ENCODE measurements around the gene POLA2.
"Not testable (repeated sequence)": the region's sequence is repeated elsewhere in the genome, so short reads cannot be mapped to it uniquely, and the experiment has no call there.

The POLA2 gene

GRCh38 chr11:65264747-65265146 lies 3.0 kb downstream of the POLA2 start:
- not testable (repeated sequence) for H3K27ac ChIP-seq (ENCODE audit: low read depth, low read length, severe bottlenecking); H3K9me3 ChIP-seq (ENCODE audit: control insufficient read depth, low read length); H3K4me3 ChIP-seq (ENCODE audit: extremely low read depth, insufficient read depth, low read length, poor library complexity, severe bottlenecking); H3K4me1 ChIP-seq (ENCODE audit: control insufficient read depth, insufficient read depth, low read length, poor library complexity, severe bottlenecking)
- WGBS, 2 experiments (ENCODE audit: insufficient coverage in 2 of 2), result 91 to 98% methylated on average over 9 to 11 of the region's 11 CpGs
- H3K36me3 ChIP-seq (ENCODE audit: control insufficient read depth, insufficient read depth, low read length), result peaks cover 44% of the 10 kb centered on the region

- Histone ChIP-seq H3K4me3 (ENCODE audit: extremely low read depth, insufficient read depth, low read length, poor library complexity, severe bottlenecking) (no peak overlapping the region), H3K9me3 (ENCODE audit: control insufficient read depth, low read length) (no peaks in the 10 kb centered on the region), H3K36me3 (ENCODE audit: control insufficient read depth, insufficient read depth, low read length) (peaks cover 58% of the 10 kb centered on the region), H3K4me1 (ENCODE audit: control insufficient read depth, insufficient read depth, low read length, poor library complexity, severe bottlenecking) (peaks cover 5% of the 10 kb centered on the region), H3K27ac (ENCODE audit: low read depth, low read length, severe bottlenecking) (no peak overlapping the region)
- WGBS, 2 experiments (ENCODE audit: insufficient coverage in 2 of 2), result 90 to 100% methylated on average over 1 to 2 of the region's 2 CpGs
Observed at GRCh38 chr11:65266210-65266609, 4.4 kb downstream of the POLA2 start.

DNA sequence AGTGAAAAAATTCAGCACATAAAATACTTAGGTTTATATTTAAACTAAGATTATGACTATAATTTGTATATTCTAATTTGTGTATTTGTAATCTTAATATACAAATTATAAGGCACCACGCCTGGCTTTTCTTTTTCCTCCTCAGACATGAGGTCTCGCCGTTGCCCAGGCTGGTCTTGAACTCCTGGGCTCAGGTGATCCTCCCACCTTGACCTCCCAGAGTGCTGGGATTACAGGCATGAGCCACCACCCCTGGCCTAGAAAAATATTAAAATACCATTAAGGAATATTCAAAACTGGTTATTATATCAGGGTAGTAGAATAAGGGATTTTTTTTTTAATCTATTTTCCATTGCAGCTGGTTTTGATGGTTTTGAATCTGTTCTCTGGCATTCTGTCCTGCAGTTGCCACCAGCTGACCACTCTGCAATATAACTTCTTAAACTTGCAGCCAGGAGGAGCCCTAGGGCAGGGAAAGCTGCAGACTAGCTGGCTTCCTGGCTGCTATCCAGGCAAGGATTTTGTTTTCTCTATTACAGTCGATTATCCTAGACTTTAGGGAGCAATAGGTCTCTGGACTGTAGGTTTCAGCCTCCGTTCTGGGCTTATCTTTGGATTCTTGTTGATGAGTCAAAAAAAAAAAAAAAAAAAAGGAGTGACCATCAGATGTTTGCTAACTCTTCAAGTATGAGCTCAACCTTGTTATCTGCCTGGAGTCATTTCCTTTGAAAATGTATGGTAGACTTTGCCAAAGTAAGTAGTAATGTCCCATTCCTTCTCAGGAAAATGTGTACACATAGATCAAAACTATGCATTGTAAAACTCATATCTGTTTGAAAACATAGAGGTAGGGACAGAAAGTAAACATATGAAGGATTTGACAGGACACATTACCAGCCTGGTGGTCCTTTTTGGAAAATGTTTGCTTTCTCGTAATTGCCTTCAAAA lies 13.2 kb downstream of the POLA2 start:
- no peak overlapping the region for H3K4me3 ChIP-seq (ENCODE audit: extremely low read depth, insufficient read depth, low read length, poor library complexity, severe bottlenecking)
- H3K9me3 ChIP-seq (ENCODE audit: control insufficient read depth, low read length), result no peaks in the 10 kb centered on the region
- peak overlapping the region; percentile 87 for H3K27ac ChIP-seq (ENCODE audit: low read depth, low read length, severe bottlenecking)
- peaks cover 53% of the 10 kb centered on the region for H3K4me1 ChIP-seq (ENCODE audit: control insufficient read depth, insufficient read depth, low read length, poor library complexity, severe bottlenecking)
- H3K36me3 ChIP-seq (ENCODE audit: control insufficient read depth, insufficient read depth, low read length), result peaks cover 36% of the 10 kb centered on the region
- WGBS, 2 experiments (ENCODE audit: insufficient coverage in 2 of 2), result 17 to 53% methylated on average over 1 to 5 of the region's 6 CpGs

DNA sequence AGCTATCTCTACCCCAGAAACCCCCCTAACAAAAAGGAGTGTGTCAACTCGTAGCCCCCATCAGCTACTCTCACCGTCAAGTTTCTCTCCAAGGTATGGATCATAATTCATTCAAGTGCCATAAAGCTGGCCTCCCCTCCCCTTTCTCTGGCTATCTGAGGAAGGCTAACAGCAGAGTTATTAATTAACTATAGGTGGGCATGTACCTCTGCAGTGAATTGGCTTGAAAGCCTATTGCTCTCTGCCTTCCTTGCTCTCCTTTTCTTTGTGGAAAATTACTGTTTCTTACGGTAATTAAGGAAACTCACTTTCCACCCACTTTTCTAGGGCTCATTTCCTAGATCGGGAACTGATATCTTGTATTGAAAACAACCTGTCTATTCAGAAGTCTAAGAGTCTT lies 14.1 kb downstream of the POLA2 start:
- Histone ChIP-seq H3K9me3 (ENCODE audit: control insufficient read depth, low read length) (no peaks in the 10 kb centered on the region), H3K27ac (ENCODE audit: low read depth, low read length, severe bottlenecking) (peak overlapping the region; percentile 87), H3K4me3 (ENCODE audit: extremely low read depth, insufficient read depth, low read length, poor library complexity, severe bottlenecking) (no peak overlapping the region), H3K36me3 (ENCODE audit: control insufficient read depth, insufficient read depth, low read length) (peaks cover 30% of the 10 kb centered on the region), H3K4me1 (ENCODE audit: control insufficient read depth, insufficient read depth, low read length, poor library complexity, severe bottlenecking) (peaks cover 62% of the 10 kb centered on the region)
- no CpG with 5 or more reads among the region's 4 CpGs for WGBS, 2 experiments (ENCODE audit: insufficient coverage in 2 of 2)

GRCh38 chr11:65277631-65278277 lies 16.0 kb downstream of the POLA2 start:
- 95 to 97% methylated on average over 3 to 5 of the region's 5 CpGs for WGBS, 2 experiments (ENCODE audit: insufficient coverage in 2 of 2)
- H3K27ac ChIP-seq (ENCODE audit: low read depth, low read length, severe bottlenecking), result peak overlapping the region; percentile 95

GRCh38 chr11:65278356-65278755 lies 16.6 kb downstream of the POLA2 start:
- WGBS, 2 experiments (ENCODE audit: insufficient coverage in 2 of 2), result 89 to 95% methylated on average over 2 of the region's 2 CpGs
- H3K36me3 ChIP-seq (ENCODE audit: control insufficient read depth, insufficient read depth, low read length), result peaks cover 40% of the 10 kb centered on the region
- no peaks in the 10 kb centered on the region for H3K9me3 ChIP-seq (ENCODE audit: control insufficient read depth, low read length)
- peak overlapping the region; percentile 95 for H3K27ac ChIP-seq (ENCODE audit: low read depth, low read length, severe bottlenecking)
- H3K4me1 ChIP-seq (ENCODE audit: control insufficient read depth, insufficient read depth, low read length, poor library complexity, severe bottlenecking), result peaks cover 65% of the 10 kb centered on the region
- no peak overlapping the region for H3K4me3 ChIP-seq (ENCODE audit: extremely low read depth, insufficient read depth, low read length, poor library complexity, severe bottlenecking)

More at GRCh38 chr11:65277631-65278277, 16.0 kb downstream of the POLA2 start:
- Histone ChIP-seq H3K4me3 (ENCODE audit: extremely low read depth, insufficient read depth, low read length, poor library complexity, severe bottlenecking) (no peak overlapping the region), H3K9me3 (ENCODE audit: control insufficient read depth, low read length) (no peaks in the 10 kb centered on the region), H3K4me1 (ENCODE audit: control insufficient read depth, insufficient read depth, low read length, poor library complexity, severe bottlenecking) (peaks cover 65% of the 10 kb centered on the region), H3K36me3 (ENCODE audit: control insufficient read depth, insufficient read depth, low read length) (peaks cover 34% of the 10 kb centered on the region)

DNA sequence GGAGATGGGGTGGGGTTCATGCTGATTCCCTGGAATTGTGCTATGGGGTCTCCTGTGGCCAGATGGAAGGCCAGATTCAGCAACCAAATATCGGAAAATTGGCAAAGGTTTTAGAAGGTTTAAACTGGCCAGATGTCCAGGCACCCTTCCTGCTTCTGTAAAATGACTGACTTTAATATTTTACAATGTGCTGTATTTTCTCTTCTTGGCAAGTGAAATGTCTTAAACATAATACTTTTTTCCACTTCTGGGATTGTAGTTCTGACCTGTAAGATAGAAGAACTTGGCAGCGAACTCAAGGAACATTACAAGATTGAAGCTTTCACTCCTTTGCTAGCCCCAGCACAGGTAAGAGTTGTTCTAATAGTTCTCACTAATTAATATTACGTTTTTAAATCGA lies 17.5 kb downstream of the POLA2 start:
- H3K36me3 ChIP-seq (ENCODE audit: control insufficient read depth, insufficient read depth, low read length), result peaks cover 50% of the 10 kb centered on the region
- peak overlapping the region; percentile 95 for H3K27ac ChIP-seq (ENCODE audit: low read depth, low read length, severe bottlenecking)

GRCh38 chr11:65279741-65280440 lies 18.1 kb downstream of the POLA2 start:
- H3K4me1 ChIP-seq (ENCODE audit: control insufficient read depth, insufficient read depth, low read length, poor library complexity, severe bottlenecking), result peaks cover 60% of the 10 kb centered on the region
- H3K36me3 ChIP-seq (ENCODE audit: control insufficient read depth, insufficient read depth, low read length), result peaks cover 56% of the 10 kb centered on the region
- WGBS, 2 experiments (ENCODE audit: insufficient coverage in 2 of 2), result 46% methylated on average over 3 of the region's 5 CpGs; no CpG with 5 or more reads in 1 of the 2 experiments
- no peaks in the 10 kb centered on the region for H3K9me3 ChIP-seq (ENCODE audit: control insufficient read depth, low read length)
- no peak overlapping the region for H3K4me3 ChIP-seq (ENCODE audit: extremely low read depth, insufficient read depth, low read length, poor library complexity, severe bottlenecking)
- H3K27ac ChIP-seq (ENCODE audit: low read depth, low read length, severe bottlenecking), result peak overlapping the region; percentile 95

More for the DNA sequence above, 17.5 kb downstream of the POLA2 start:
- H3K9me3 ChIP-seq (ENCODE audit: control insufficient read depth, low read length), result no peaks in the 10 kb centered on the region
- 89 to 100% methylated on average over 1 to 2 of the region's 4 CpGs for WGBS, 2 experiments (ENCODE audit: insufficient coverage in 2 of 2)
- peaks cover 65% of the 10 kb centered on the region for H3K4me1 ChIP-seq (ENCODE audit: control insufficient read depth, insufficient read depth, low read length, poor library complexity, severe bottlenecking)
- H3K4me3 ChIP-seq (ENCODE audit: extremely low read depth, insufficient read depth, low read length, poor library complexity, severe bottlenecking), result no peak overlapping the region

- Histone ChIP-seq H3K4me1 (ENCODE audit: control insufficient read depth, insufficient read depth, low read length, poor library complexity, severe bottlenecking) (peaks cover 54% of the 10 kb centered on the region), H3K27ac (ENCODE audit: low read depth, low read length, severe bottlenecking) (peak overlapping the region; percentile 95), H3K4me3 (ENCODE audit: extremely low read depth, insufficient read depth, low read length, poor library complexity, severe bottlenecking) (no peak overlapping the region), H3K36me3 (ENCODE audit: control insufficient read depth, insufficient read depth, low read length) (peaks cover 63% of the 10 kb centered on the region), H3K9me3 (ENCODE audit: control insufficient read depth, low read length) (no peaks in the 10 kb centered on the region)
- 96 to 100% methylated on average over 2 to 4 of the region's 4 CpGs for WGBS, 2 experiments (ENCODE audit: insufficient coverage in 2 of 2)
Observed at GRCh38 chr11:65280646-65281045, 18.9 kb downstream of the POLA2 start.

DNA sequence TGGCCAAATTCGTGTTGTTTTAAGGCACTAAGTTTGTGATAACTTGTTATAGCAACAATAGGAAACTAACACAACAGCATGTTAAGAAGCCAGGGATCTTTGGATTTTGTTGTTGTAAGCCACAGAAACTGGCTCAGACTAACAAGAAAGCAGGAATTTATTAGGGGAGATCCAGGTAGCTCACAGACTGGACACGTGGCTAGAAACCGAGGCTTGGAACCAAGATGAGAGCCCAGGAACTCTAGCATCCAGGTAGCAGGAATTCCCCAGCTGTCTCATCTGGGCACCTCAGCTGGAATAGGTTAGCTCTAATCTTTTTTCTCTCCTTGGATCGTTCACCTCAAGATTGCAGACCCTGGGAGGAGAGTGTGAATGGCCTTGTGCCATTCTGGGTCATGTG lies 24.9 kb downstream of the POLA2 start:
- peaks cover 10% of the 10 kb centered on the region for H3K4me1 ChIP-seq (ENCODE audit: control insufficient read depth, insufficient read depth, low read length, poor library complexity, severe bottlenecking)
- no peak overlapping the region for H3K27ac ChIP-seq (ENCODE audit: low read depth, low read length, severe bottlenecking)
- 97 to 100% methylated on average over 2 of the region's 4 CpGs for WGBS, 2 experiments (ENCODE audit: insufficient coverage in 2 of 2)
- H3K36me3 ChIP-seq (ENCODE audit: control insufficient read depth, insufficient read depth, low read length), result peaks cover 95% of the 10 kb centered on the region
- H3K4me3 ChIP-seq (ENCODE audit: extremely low read depth, insufficient read depth, low read length, poor library complexity, severe bottlenecking), result no peak overlapping the region
- H3K9me3 ChIP-seq (ENCODE audit: control insufficient read depth, low read length), result no peaks in the 10 kb centered on the region
